NCI-H146 (cell line): ENCODE measurements around the gene TNK2.
"Not testable (repeated sequence)": the region's sequence is repeated elsewhere in the genome, so short reads cannot be mapped to it uniquely, and the experiment has no call there.

Experiments used
- DNase-seq: peaks from one replicate; lab custom pipeline; 2025; lab: John Stamatoyannopoulos, UW

The TNK2 gene

DNA sequence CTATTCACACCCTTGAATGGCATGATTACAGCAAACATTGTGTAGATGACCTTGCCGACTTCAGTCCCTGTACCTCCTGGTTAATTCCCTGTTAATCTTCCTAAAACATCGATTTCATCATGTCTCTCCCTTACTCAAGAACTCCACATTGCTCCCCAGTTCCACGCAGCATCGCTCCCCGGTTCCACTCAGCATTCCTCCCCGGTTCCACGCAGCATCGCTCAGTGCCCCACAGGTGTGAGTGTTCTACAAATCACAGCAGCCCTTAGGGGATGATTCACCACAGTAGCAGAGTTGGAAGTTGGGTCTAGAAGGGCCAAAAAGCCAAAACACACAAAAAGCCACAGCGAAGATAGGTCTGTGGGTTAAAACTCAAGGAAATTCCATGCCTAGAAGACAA lies 8.6 kb upstream of the TNK2 start:
- no peak for DNase-seq

DNA sequence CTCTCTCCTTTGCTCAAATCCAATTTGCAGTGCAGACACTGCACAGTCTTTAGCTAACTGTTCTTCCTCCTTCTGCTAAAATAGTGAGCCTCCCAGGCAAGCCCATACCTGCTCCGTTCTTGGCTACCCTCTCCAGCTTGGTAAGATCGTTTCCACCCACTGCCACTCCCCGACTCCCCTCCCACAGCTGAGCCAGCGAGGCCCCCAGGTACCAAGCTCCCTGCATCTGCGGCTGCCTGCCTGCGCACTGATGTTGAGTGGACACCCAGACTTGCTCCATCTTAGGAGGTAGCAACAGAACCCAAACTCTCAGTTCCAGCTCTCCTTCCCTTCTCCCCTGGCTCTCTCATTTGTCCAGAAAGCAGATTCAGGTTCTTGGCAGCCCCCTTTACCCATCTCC lies 7.9 kb upstream of the TNK2 start:
- DNase-seq = no peak

DNA sequence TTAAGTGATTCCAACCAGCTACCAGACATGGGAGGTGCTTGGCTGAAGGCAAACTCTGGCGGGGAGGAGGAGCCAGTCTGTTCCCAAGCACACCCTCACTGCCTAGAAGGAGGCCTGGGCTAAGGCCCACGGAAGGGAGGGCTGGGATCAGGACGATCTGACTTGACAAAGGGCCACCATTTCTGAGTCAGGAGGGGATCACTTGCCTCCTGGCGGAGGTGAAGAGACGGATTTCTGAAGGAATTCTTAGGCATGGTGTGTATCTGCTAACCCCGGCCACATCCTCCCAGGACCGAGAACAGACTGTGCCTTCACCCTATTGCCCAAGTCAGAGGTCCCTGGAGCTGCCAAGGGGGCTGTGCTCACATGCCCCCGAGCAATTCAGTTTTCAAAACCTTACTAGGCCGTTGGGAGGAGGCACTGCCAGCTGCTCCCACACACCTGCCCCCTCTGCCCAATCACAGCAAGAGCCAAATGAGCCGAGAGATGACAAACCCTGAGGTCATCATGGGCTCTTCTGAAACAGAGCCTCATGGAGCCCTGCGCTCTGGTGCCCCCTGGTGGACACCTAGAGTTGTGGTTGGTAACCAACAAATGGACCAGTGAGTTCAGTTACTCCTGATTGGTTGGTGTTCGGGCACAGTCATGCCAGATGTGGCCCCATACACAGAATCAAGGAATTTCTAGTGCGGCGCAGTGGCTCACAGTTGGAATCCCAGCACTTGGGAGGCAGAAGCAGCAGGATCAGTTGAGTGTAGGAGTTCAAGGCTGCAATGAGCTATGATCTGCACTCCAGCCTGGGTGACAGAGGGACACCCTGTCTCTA lies 6.5 kb upstream of the TNK2 start:
- no peak for DNase-seq

DNA sequence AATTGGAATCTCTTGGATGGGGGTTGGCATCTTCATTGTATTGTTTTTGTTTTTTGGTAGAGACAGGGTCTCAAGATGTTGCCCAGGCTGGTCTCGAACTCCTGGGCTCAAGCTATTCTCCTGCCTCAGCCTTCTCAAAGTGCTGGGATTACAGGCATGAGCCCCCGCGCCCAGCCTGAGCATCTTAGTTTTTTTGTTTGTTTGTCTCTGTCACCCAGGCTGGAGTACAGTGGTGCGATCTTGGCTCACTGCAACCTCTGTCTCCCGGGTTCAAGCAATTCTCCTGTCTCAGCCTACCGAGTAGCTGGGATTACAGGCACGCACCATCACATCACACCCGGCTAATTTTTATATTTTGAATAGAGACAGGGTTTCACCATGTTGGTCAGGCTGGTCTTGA lies 5.8 kb upstream of the TNK2 start:
- DNase-seq = not testable (repeated sequence)

DNA sequence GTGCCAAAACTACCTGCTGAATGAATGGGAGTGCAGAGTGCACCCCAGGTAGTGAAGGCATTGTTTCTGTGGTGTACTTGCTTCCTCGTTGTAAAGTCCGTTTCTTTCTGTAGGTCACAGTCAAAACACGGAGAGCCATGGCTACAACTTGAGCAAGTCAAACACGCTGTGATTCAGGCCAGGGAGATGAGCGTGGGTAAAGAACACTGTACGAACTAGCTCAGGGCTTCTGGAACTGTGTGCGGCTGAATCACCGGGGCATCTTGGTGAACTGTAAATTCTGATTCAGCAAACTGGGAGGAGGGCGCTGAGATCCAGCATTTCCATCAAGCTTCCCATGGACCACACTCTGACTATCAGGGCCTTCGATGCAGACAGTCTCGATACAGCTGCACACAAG lies 5.0 kb upstream of the TNK2 start:
- no peak for DNase-seq

DNA sequence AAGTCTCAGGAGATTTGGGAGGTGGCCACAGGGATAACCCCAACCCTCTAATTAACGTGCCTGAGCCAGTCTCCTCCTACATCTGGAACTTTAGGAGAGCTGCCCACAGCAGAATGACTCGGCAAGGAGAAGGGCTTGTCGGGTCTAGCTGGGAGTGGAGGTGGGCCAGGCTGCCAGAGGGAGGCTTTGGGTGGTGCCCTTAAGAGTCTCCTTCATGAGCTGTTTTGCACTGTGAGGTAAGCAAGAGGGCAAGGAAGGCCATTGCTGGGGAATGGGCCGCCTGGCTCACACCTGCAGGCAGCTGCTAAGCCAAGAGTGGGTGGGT lies 3.6 kb upstream of the TNK2 start:
- DNase-seq = no peak

GRCh38 chr3:195911041-195911945 lies 2.9 kb upstream of the TNK2 start:
- no peak for DNase-seq

GRCh38 chr3:195910499-195910845 lies 2.1 kb upstream of the TNK2 start:
- DNase-seq = no peak

DNA sequence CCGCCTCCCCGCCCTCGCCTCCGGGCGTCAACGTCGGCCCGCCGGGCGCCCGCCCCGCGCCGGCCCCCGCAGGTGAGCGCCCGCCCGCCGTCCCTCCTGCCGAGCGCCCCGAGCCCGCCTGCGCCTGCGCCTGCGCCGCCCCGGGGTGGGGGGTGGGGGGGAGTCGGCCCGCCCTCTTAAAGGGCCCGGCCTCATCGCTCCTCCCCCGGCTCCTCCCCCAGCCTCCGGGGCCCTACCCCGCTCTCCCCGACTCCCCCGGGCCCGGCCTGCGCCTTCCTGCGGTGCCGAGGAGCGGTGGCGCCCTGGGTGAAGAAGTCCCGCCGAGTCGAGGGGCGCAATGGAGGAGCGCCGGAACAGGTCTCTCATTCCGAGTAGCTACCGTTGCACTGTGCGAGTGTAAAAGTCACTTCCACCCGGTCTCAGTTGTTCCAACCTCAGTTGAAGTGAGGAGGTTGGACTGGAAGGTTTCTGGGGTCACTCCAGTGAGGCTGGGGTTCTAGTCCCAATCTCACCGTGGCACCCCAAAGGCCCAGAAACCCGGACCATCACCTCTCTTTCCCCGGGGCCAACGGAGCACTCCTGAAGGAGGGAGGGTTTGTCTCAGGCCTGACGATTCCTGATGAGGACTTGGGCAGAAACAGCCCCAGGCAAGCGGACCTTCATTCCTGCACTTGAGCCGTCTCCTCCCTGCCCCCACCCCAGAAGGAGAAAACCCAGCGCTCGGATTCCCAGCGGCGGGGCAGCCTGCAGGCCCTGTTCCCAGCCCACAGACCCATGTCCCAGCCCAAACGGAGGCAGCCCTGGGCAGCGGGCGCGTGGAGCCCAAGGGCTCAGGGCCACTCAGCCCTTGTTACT lies 1.5 kb upstream of the TNK2 start:
- DNase-seq = peak; percentile 87

GRCh38 chr3:195908694-195909581 lies 587 bp upstream of the TNK2 start:
- peak; percentile 48 for DNase-seq

DNA sequence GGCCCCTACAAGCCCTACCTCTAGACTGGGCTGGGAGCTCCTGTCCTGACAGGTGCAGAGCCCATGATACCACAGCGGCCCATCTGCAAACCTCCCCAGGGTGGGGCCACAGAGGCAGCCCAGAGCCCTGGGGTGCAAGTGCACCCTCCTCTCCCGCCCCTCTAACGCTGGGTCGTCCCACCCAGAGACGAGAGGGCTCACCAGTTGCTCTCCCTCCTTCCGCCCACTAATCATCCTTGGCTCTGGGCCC lies 742 bp downstream of the TNK2 start:
- DNase-seq = peak; percentile 36

DNA sequence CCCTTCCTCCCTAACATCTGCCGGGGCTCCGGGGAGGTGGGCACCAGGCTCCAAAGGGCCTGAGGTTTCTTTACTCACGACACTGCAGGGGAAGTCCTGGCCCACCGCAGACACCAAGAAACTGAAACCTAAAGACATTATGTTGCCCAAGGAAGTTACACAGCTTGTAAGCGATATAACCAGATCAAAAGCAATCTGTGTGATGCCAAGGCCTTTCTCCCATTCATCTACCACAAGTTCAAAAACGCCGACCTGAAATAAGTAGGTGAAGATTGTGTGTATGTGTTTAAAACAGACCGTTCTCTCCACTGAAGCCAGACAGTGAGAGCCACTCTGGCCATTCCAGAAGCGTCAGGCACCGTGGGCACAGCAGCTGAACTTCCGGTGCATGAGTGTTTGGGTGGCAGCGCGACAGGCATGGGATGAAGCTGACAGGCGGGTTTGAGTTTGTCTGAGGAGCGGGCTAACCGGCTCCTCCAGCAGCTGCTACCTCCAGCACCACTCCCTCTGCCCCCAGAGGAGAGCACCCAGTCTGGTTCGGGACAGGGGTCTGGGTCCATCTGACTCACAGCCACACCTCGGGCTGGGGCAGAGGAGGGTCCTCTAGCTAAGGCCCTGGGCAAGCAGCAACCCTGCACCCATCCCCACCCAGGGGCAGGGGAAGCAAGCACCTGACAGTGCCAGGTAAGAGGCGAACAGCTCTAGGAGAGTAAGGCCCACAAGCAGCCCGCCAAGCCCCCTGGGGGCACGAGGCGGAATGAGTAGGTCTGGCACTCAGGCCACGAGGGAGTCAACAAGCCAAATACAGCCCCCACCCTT lies 1.3 kb downstream of the TNK2 start:
- no peak for DNase-seq

DNA sequence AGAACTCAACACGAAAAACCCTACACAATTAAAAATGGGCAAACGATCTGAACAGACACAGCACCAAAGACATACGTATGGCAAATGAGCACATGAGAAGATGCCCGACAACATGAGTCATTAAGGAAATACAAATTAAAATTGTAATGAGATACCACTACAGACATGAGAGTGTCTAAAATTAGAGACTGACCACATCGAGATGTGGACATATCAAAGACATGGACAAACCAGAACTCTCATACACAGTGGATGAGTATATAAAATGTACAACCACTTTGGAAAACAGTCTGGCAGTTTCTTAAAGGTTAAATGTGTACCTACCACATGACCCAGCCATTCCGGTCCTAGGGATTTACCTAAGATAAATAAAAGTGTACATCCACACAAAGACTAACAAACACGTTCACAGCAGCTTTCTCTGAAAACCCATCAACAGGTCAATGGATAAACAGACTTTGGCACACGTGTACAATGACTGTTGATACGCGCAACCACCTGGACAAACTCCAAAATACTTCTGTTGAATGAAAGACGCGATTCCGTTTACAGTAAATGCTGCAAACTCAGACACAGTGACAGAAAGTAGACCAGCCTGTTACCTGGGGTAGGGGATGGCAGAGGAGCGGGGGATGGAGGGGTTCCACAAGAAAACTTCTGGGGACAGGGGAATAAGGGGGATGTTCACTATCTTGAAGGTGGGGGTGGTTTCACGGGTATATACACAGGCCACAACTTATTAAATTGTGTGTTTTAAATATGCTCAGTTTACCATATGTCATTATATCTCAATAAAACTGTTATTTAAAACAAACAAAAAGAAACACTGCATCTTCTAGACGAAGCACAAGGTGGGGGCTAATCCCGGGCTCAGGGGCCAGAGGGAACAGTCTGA lies 2.1 kb downstream of the TNK2 start:
- DNase-seq = no peak

DNA sequence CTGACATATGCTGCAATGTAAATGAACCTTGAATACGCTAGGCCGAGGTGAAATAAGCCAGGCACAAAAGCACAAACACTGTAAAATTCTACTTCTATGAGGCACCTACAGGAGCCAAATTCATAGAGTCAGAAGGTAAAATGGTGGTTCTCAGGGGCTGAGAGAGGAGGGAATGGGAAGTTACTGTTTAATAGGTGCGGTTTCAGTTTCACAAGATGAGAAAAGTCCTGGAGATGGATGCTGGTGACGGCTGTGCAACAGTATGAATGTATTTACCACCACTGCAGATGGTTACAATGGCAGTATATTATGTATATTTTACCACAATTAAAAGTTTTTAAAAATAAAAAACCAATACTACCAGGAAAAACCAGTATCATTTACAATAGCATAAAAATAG lies 4.0 kb downstream of the TNK2 start:
- DNase-seq = no peak

- DNase-seq = no peak
Measured at GRCh38 chr3:195903950-195904290, 4.4 kb downstream of the TNK2 start.

- DNase-seq = not testable (repeated sequence)
Measured at GRCh38 chr3:195902634-195903033, 5.7 kb downstream of the TNK2 start.

- not testable (repeated sequence) for DNase-seq
Measured at GRCh38 chr3:195901836-195902585, 6.3 kb downstream of the TNK2 start.

DNA sequence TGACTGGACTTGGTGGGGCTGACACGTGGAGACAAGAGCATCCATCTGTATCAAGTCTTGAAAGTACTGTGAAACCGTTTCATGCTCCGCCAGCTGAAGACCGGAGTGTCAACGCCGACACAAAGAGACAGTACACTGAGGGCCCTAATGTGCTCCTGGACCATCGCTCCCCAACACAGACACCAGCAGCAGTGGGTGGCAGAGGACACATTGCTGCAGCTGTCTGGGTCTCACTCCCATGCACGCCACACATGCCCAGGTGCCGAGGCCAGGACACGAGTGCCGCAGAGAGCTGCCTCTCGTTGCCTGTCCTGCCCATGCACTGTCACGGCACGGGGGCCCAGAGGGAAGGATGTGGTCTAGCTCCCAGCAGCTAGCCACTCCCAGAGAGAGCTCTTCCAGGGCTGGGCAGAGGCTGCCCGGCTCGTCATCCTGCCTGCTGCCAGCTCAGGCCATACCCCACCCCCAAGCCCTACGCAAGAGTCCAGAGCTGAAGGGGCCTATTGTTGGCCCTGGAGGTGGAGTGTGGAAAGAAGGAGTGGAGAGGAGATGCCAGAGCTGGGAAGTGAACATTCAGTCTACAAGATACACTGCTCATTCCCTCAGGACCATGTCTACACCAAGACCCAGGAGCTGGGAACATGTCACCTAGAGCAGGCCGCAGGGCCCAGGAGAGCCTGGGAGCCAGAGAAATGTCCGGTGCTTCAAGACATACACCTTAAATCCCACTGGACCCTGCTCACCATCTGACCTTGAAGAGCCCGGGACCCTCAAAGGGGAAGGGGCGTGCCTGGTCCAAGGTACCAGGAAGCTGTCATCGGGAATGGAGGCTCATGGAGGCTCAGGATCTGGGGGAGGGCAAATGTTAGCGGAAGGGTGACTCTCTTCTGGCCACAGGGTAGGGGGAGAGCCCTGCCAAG lies 7.7 kb downstream of the TNK2 start:
- DNase-seq = no peak
